Ascending aorta (tissue), 2 donors: ENCODE measurements around the gene RAB27A. TPM values are rescaled to one million over a fixed set of nuclear protein-coding genes. Genes with fewer than 3 reads are reported as not detected.

ENCODE experiments used
- DNase-seq, 2 donors: peaks; one replicate each; pipeline ENCODE4 v3.0.0-alpha.2; 2019; ENCODE audit warnings: low spot score in 2 of 2
- H3K27ac ChIP-seq, 2 donors: fragments of 200-600 bp; sonication (generic); one replicate each; pipeline ENCODE4 v1.5.1; 2016 to 2017; ENCODE audit warnings: mild to moderate bottlenecking in 1 of 2
- H3K27me3 ChIP-seq: fragments of 200-600 bp; sonication (generic); one replicate; pipeline ENCODE4 v1.5.1; 2017
- H3K36me3 ChIP-seq, 2 donors: fragments of 200-600 bp; sonication (generic); one replicate each; pipeline ENCODE4 v1.5.1; 2016
- H3K4me1 ChIP-seq, 2 donors: fragments of 200-600 bp; sonication (generic); one replicate each; pipeline ENCODE4 v1.5.1; 2016 to 2017; ENCODE audit warnings: mild to moderate bottlenecking in 1 of 2
- H3K4me3 ChIP-seq, 2 donors: fragments of 200-600 bp; sonication (generic); one replicate each; pipeline ENCODE4 v1.5.1; 2016 to 2017; ENCODE audit warnings: mild to moderate bottlenecking in 1 of 2
- H3K9me3 ChIP-seq, 2 donors: fragments of 200-600 bp; sonication (generic); one replicate each; pipeline ENCODE4 v1.5.1; 2016
- CTCF ChIP-seq, 3 experiments: fragments of 200-600 bp in 2 of 3; fragments of 450-650 bp in 1 of 3; sonication (generic) in 2 of 3; IDR thresholded peaks; one replicate each; pipeline ENCODE4 v1.5.1; 2016 to 2019; ENCODE audit warnings: antibody characterized with exemption in 3 of 3, mild to moderate bottlenecking in 1 of 3, moderate library complexity in 1 of 3
- intact Hi-C: fragments of 100-400 bp; cut with DNase I; formaldehyde crosslinking; loops from one replicate; pipeline ENCODE4 v1.15.1; 2023
- total RNA-seq: library from RNA; depleted of rRNA; stranded (reverse); fragments of >200 nt; gene quantifications from one replicate; pipeline ENCODE4 v1.1.0, GENCODE V29; 2016

The RAB27A gene
- total RNA-seq, 1 donor from 2014 or later: 17.9 TPM

GRCh38 chr15:55179141-55179540 is 110.5 kb downstream of the RAB27A start:
- Histone ChIP-seq H3K27me3 (no peaks in the 10 kb centered on the region), H3K4me3 (no peak overlapping the region), H3K4me1 (no peaks in the 10 kb centered on the region), H3K36me3 (peaks cover 18 to 55% of the 10 kb centered on the region in 2 donors), H3K9me3 (no peaks in the 10 kb centered on the region), H3K27ac (no peak overlapping the region)
- no peak for TF ChIP-seq CTCF (IDR thresholded peaks at IDR 0.05)
- DNase-seq: no peak
- intact Hi-C loops: no loop called here

GRCh38 chr15:55170361-55170760 is 119.3 kb downstream of the RAB27A start:
- intact Hi-C loops: no loop called here
- TF ChIP-seq CTCF (IDR thresholded peaks at IDR 0.05): no peak

GRCh38 chr15:55168350-55168974 is 121.2 kb downstream of the RAB27A start:
- intact Hi-C loops: loop anchor here (10.0 kb wide), 1 partner anchor 1194 kb away; the partner anchor contains the start of gene UNC13C
- no peaks in the 10 kb centered on the region for H3K9me3 ChIP-seq
- H3K36me3 ChIP-seq: no peaks in the 10 kb centered on the region
- no peaks in the 10 kb centered on the region for H3K27me3 ChIP-seq
- H3K4me1 ChIP-seq: no peaks in the 10 kb centered on the region
- H3K27ac ChIP-seq: no peak overlapping the region
- TF ChIP-seq CTCF (IDR thresholded peaks at IDR 0.05): peak; percentile 50 to 84 (median 62)
- H3K4me3 ChIP-seq: no peak overlapping the region
- no peak for DNase-seq

More at GRCh38 chr15:55170361-55170760, 119.3 kb downstream of the RAB27A start:
- Histone ChIP-seq H3K9me3 (no peaks in the 10 kb centered on the region), H3K27ac (no peak overlapping the region), H3K36me3 (no peaks in the 10 kb centered on the region), H3K4me1 (no peaks in the 10 kb centered on the region), H3K27me3 (no peaks in the 10 kb centered on the region), H3K4me3 (no peak overlapping the region)
- DNase-seq: no peak

GRCh38 chr15:55164284-55164683 is 125.3 kb downstream of the RAB27A start:
- no peak for DNase-seq

More at GRCh38 chr15:55164284-55164683, 125.3 kb downstream of the RAB27A start:
- Histone ChIP-seq H3K4me3 (no peak overlapping the region), H3K9me3 (no peaks in the 10 kb centered on the region), H3K4me1 (no peaks in the 10 kb centered on the region), H3K36me3 (no peaks in the 10 kb centered on the region), H3K27me3 (no peaks in the 10 kb centered on the region), H3K27ac (no peak overlapping the region)
- no peak for TF ChIP-seq CTCF (IDR thresholded peaks at IDR 0.05)
- intact Hi-C loops: loop anchor here (10.0 kb wide), 1 partner anchor 1189 kb away; the partner anchor contains the start of gene UNC13C

Other genes with a start within 250 kb of the RAB27A start
- gene RSL24D1, start 92.9 kb downstream of the RAB27A start, total RNA-seq: 15.3 TPM
- 4.7 TPM for gene PIGBOS1, start 29.3 kb upstream of the RAB27A start, total RNA-seq
- gene PIGB, start 29.4 kb upstream of the RAB27A start, total RNA-seq: 50.3 TPM
- 44.5 TPM for gene CCPG1, start 118.5 kb upstream of the RAB27A start, total RNA-seq
- gene PIERCE2, start 118.7 kb upstream of the RAB27A start, total RNA-seq: not detected
- gene DNAAF4, start 218.4 kb upstream of the RAB27A start, total RNA-seq: not detected